Activated CD4-positive, alpha-beta T cell treated with anti-CD3 and anti-CD28 coated beads, Interleukin-2, amount 10 ng/mL, durations not matched to agents 24 days and 14 days (primary cell): ENCODE data around the gene PHC3. TPM values are rescaled to one million over a fixed set of nuclear protein-coding genes. Genes with fewer than 3 reads are reported as not detected.
A peak's percentile ranks its signal among the peaks of the same experiment; 100 is the strongest.
"Not testable (repeated sequence)": the region's sequence is repeated elsewhere in the genome, so short reads cannot be mapped to it uniquely, and the experiment has no call there.

Source experiments
- DNase-seq: peaks from one replicate; pipeline ENCODE4 v3.0.0; 2022
- H3K27ac Mint-ChIP-seq: one replicate; pipeline ENCODE4 v1.8.0; 2022; ENCODE audit warnings: mild to moderate bottlenecking, mixed read lengths
- H3K27me3 Mint-ChIP-seq: one replicate; pipeline ENCODE4 v1.8.0; 2022; ENCODE audit warnings: mixed read lengths
- H3K36me3 Mint-ChIP-seq: one replicate; pipeline ENCODE4 v1.8.0; 2022; ENCODE audit warnings: low read depth, mild to moderate bottlenecking, mixed read lengths
- H3K4me1 Mint-ChIP-seq: one replicate; pipeline ENCODE4 v1.8.0; 2021; ENCODE audit warnings: mixed read lengths
- H3K4me3 Mint-ChIP-seq: one replicate; pipeline ENCODE4 v1.8.0; 2022; ENCODE audit warnings: mild to moderate bottlenecking, moderate library complexity, mixed read lengths
- H3K9me3 Mint-ChIP-seq: one replicate; pipeline ENCODE4 v1.8.0; 2021; ENCODE audit warnings: mixed read lengths
- intact Hi-C: fragments of 100-400 bp; cut with micrococcal nuclease; formaldehyde crosslinking; loops from one replicate; pipeline ENCODE4 v1.15.1; 2023
- total RNA-seq: library from RNA; stranded (reverse); gene quantifications from 2 replicates; pipeline ENCODE4 v1.2.3, GENCODE V29; 2022

PHC3 gene
- total RNA-seq, 1 donor from 2014 or later = 56.4 TPM

DNA sequence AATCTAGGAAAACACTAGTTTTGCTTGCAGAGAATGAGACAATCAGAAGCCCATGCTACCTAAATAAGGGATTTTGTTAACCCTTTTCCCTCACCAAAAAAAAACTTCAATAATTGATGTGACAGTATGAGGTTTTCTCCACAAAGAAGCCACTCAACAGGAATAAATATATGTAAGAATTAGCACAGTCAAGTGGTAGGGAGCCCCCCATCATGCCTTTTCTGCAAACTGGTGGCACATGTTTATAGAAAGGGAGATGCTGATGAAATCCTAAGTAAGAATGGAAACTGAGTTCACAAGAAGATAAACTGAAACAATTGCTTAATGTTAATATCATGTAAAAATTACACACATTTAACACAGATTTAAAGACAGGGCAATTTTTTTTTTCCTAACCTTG, 51.0 kb downstream of the PHC3 start:
- intact Hi-C loops = no loop called here
- peaks cover 19% of the 10 kb centered on the region for H3K4me1 Mint-ChIP-seq
- no peak overlapping the region for H3K4me3 Mint-ChIP-seq
- no peak overlapping the region for H3K27ac Mint-ChIP-seq
- no peak for DNase-seq
- H3K27me3 Mint-ChIP-seq = no peaks in the 10 kb centered on the region
- H3K9me3 Mint-ChIP-seq = peaks cover 11% of the 10 kb centered on the region
- H3K36me3 Mint-ChIP-seq = peaks cover 56% of the 10 kb centered on the region

DNA sequence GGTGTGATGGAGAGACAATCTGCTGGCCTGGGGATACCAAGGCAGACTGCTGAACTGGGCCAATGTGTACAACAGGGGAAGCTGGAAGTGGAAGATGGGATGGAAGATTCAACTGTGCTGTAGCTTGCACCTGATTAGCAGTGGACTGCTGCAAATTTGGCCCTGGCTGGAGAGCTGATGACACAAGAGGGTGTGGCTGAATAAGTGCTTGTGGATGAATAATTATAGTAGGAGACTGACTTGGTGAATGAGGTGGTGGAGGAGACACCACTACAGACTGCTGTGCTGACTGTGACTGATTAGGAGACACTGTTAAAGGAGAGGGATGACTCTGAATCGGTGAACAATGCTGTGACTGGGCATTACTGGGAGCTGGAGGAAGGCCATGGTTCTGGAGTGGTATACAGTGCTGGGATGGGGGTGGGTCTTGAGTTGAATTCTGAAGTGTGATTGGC, 52.5 kb downstream of the PHC3 start:
- Mint-ChIP-seq H3K4me1 (peaks cover 17% of the 10 kb centered on the region), H3K4me3 (peak overlapping the region; percentile 11), H3K27ac (peak overlapping the region; percentile 64), H3K27me3 (no peaks in the 10 kb centered on the region), H3K36me3 (peaks cover 49% of the 10 kb centered on the region), H3K9me3 (peaks cover 7% of the 10 kb centered on the region)
- intact Hi-C loops = no loop called here
- DNase-seq = no peak

DNA sequence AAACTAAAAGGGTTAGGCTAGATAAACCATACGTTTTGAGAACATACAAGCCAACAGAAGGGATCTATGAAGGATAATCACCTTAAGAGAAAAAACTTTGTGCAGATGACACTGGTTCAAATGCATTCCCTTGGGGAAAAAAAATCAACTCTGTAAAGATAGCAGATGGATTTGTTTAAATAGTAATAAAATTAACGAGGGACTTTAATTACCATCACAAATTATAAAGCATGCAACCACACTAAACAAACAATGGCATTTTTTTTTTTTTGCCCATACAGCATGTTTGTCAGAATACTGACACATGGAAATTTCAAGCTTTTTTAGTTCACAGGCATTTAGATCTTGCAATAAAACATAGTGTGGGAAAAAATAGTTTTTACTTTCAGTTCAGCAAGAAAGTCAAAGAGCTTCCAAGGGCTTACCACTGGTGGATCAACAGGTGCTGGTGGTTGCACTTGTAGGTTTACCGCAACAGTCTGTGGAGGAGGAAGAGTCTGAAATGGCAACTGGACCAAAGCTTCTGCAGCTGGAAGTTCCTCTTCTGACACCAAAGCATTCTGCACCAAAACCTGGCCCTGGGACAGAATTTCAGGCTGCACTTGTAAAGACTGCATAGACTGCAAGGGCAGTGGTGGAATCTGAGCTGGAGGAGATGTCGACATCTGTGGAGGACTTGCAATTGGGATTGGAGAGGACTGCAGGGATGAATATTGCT, 53.1 kb downstream of the PHC3 start:
- intact Hi-C loops = no loop called here
- Mint-ChIP-seq H3K27me3 (no peaks in the 10 kb centered on the region), H3K4me3 (peak overlapping the region; percentile 11), H3K27ac (peak overlapping the region; percentile 64), H3K9me3 (peaks cover 3% of the 10 kb centered on the region), H3K36me3 (peaks cover 44% of the 10 kb centered on the region), H3K4me1 (peaks cover 15% of the 10 kb centered on the region)
- DNase-seq = peak; percentile 80

DNA sequence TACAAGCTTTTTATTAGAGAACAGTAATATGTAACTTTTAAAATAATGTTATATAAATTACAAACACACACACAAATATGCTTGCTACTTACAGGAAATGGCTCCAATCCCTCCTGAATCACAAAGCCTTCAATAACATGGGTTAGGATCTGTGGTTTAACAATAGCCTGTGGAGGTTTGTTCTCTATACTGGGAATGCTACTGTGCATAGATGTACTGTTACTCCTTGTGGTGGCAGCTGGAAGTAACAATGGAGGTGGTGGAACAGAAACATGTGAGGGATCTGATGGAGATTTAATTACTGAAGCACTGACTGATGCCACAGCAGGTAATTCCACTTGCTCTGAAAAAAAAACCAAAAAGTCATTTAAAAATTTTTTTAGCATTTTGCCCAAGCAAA, 64.4 kb downstream of the PHC3 start:
- Mint-ChIP-seq H3K27ac (no peak overlapping the region), H3K27me3 (no peaks in the 10 kb centered on the region), H3K4me1 (peaks cover 2% of the 10 kb centered on the region), H3K4me3 (no peak overlapping the region), H3K9me3 (no peaks in the 10 kb centered on the region), H3K36me3 (peaks cover 42% of the 10 kb centered on the region)
- DNase-seq = no peak
- intact Hi-C loops = no loop called here

DNA sequence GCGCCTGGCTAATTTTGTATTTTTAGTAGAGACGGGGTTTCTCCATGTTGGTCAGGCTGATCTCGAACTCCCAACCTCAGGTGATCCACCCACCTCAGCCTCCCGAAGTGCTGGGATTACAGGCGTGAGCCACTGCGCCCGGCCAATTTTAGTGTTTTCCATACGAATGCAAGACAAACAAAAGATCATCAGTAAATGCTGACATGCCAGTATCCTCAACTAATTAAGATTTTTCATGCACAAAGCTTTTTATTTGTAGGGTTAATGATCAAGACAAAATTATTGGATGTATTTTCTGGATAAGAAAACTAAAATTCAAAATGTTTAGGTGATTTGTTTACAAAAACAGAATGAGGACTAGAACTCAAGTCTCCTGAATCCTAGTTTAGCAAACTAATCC, 67.4 kb downstream of the PHC3 start:
- H3K27ac Mint-ChIP-seq, H3K4me3 Mint-ChIP-seq, H3K4me1 Mint-ChIP-seq, DNase-seq, H3K9me3 Mint-ChIP-seq, H3K27me3 Mint-ChIP-seq, intact Hi-C loops: not testable (repeated sequence)
- H3K36me3 Mint-ChIP-seq = peaks cover 45% of the 10 kb centered on the region

DNA sequence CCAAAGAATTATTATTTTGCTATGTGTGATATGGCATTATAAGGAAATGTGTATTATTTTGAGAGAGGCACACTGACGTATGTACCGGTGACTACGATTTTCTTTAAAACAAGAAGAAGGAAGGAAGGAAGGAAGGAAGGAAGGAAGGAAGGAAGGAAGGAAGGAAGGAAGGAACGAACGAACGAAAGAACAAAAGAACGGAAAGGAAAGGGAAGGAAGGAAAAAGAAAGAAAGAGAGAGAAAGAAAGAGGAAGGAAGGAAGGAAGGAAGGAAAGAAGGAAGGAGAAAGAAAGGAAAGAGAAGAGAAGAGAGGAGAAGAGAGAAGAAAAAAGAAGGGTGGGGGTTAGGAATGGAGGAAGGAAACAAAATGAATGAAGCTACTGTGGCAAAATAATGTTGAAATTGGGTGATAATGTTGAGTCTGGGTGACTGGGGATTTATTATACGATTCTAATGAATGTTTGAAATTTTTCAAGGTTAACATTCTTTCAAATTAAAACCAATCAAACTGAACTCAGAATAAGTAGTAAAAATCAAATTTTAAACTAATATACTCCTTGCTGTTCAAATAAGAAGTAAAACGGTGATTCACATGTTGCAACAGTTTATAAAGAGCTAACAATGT, 70.3 kb downstream of the PHC3 start:
- Mint-ChIP-seq H3K36me3 (peaks cover 47% of the 10 kb centered on the region), H3K9me3 (no peaks in the 10 kb centered on the region), H3K4me1 (peaks cover 10% of the 10 kb centered on the region), H3K27ac (no peak overlapping the region), H3K27me3 (no peaks in the 10 kb centered on the region), H3K4me3 (no peak overlapping the region)
- DNase-seq = no peak
- intact Hi-C loops = no loop called here

DNA sequence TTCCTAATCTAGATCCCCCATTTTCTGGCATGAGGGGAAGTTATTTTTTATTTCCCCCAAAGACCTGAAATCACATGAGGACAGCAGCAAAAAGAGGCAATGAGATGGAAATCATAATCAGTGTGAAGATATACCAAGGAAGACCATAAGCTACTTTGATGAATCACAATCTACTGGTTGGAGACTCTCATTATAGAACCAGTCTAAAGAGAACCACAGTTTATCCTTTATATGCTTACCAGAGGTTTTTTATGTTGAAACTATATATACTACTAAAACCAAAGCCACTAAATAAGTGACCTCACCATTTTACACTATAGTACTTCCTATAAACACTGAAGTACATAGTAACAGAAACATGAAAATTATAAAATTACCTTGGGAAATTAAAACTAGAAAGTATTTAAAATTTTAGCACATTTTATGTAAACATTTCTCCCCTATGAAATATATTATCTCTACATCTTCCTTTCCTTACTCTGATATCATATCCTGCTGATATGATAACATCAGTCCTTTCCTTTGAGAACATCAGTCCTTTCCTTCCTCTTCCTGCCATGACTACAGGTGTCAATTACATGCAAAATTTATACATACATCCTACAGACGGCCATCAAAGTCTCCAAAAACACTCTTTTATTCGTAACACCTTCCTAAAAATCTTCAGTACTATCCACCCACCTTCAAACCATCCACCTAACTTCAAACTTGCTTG, 71.8 kb downstream of the PHC3 start:
- H3K27me3 Mint-ChIP-seq = no peaks in the 10 kb centered on the region
- no peak overlapping the region for H3K4me3 Mint-ChIP-seq
- intact Hi-C loops = no loop called here
- peak overlapping the region; percentile 17 for H3K27ac Mint-ChIP-seq
- H3K4me1 Mint-ChIP-seq = peaks cover 12% of the 10 kb centered on the region
- H3K9me3 Mint-ChIP-seq = no peaks in the 10 kb centered on the region
- DNase-seq = no peak
- peaks cover 45% of the 10 kb centered on the region for H3K36me3 Mint-ChIP-seq

DNA sequence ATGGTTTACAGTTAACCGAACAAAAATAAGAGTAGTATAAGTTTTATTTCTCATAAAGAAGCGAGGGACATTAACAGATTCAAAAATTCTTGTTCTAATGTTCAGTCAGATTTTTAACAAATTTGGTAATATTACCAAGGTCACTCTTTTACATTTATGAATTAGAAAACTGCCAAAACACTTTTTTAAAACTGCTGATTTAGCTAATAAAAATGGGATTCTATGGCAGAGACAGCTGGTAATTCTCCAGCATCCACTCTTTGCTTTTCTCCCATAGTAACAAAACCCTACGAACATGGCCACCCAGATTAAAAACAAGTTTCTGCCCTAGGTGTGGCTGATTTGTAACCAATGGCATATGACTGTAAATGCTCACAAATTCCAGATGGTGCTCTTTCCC, 72.6 kb downstream of the PHC3 start:
- Mint-ChIP-seq H3K4me3 (no peak overlapping the region), H3K36me3 (peaks cover 49% of the 10 kb centered on the region), H3K27me3 (no peaks in the 10 kb centered on the region), H3K4me1 (peaks cover 12% of the 10 kb centered on the region), H3K9me3 (no peaks in the 10 kb centered on the region), H3K27ac (no peak overlapping the region)
- intact Hi-C loops = no loop called here
- DNase-seq = no peak

DNA sequence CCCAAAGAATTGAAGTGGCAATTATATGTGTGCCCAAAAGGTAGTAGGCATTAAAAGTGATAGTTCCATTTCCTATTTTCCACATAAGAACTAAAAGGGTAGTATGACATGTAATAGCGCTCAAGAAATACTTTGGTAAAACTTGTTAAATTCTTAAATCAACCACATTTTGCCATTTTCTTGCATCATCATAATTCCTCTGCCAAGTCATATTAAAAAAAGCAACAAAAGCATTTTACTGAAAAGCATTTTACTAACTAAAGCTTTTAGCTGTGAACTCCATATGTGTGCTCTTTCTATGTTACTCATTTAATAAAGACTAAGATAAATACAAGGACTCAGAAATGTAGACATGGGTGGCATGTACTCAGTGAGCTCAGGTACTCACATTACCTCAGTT, 73.6 kb downstream of the PHC3 start:
- intact Hi-C loops = no loop called here
- Mint-ChIP-seq H3K4me1 (peaks cover 12% of the 10 kb centered on the region), H3K4me3 (no peak overlapping the region), H3K27me3 (no peaks in the 10 kb centered on the region), H3K36me3 (peaks cover 43% of the 10 kb centered on the region), H3K9me3 (no peaks in the 10 kb centered on the region), H3K27ac (no peak overlapping the region)
- DNase-seq = no peak

DNA sequence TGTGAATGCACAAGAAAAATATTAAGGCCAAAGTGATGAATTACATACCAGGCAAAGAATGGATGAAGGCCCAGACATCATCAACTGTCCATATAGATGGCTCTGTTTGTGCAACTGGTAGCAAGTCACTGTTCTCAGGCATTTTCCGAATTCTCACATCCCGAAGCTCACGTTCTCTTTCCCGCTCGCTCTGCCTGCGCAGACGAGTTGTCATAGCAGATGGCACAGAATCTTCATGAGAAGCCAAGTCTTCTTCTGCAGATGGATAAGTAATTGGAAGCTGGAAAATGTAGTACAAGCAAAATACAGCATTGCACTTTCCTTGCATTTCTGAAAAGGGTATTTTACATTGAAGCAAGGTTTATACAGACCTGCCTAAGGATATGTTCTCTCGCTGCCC, 79.1 kb downstream of the PHC3 start:
- H3K4me3 Mint-ChIP-seq = no peak overlapping the region
- peaks cover 6% of the 10 kb centered on the region for H3K4me1 Mint-ChIP-seq
- H3K36me3 Mint-ChIP-seq = peaks cover 49% of the 10 kb centered on the region
- DNase-seq = no peak
- intact Hi-C loops = no loop called here
- H3K27ac Mint-ChIP-seq = no peak overlapping the region
- no peaks in the 10 kb centered on the region for H3K27me3 Mint-ChIP-seq
- H3K9me3 Mint-ChIP-seq = no peaks in the 10 kb centered on the region

DNA sequence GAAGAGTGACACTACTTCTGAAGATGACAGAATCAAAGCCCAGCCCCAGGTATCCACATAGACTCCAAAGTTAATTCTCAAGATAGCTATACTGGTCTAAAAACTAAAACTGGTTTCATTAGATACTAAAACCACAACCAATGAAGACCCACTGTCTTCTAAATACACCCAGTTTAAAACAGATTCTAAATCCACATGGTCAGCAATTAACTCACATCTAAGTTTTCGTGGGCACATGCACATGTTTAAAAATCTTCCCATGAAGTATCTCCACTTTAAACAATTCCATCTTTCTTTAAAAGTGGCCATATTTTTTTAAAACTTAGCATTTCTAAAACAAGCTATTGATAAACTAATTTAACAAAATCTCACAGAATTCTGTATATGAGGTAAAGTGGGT, 80.6 kb downstream of the PHC3 start:
- Mint-ChIP-seq H3K9me3 (no peaks in the 10 kb centered on the region), H3K27ac (no peak overlapping the region), H3K27me3 (no peaks in the 10 kb centered on the region), H3K4me3 (no peak overlapping the region), H3K4me1 (peaks cover 6% of the 10 kb centered on the region), H3K36me3 (peaks cover 61% of the 10 kb centered on the region)
- no peak for DNase-seq
- intact Hi-C loops = no loop called here

DNA sequence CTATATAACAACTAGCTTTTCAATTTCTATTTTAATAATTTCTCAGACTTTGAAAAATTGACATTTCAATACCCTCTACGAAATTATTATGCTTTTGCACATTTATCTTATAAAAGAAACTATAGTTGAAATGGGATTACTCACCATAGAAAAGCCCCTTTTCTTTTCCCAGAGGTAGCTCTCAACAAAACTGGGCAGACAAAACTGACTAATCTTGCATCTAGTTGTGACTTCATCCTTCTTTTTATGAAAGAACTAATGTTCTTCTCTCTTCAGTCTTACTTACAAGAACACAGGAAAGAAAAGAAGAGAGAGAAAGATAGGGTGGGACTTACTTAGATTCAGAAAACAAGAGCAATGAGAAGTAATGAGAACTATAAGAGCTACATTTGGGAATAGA, 82.8 kb downstream of the PHC3 start:
- intact Hi-C loops = no loop called here
- H3K4me3 Mint-ChIP-seq = no peak overlapping the region
- H3K36me3 Mint-ChIP-seq = peaks cover 70% of the 10 kb centered on the region
- DNase-seq = no peak
- H3K9me3 Mint-ChIP-seq = no peaks in the 10 kb centered on the region
- peaks cover 4% of the 10 kb centered on the region for H3K4me1 Mint-ChIP-seq
- no peaks in the 10 kb centered on the region for H3K27me3 Mint-ChIP-seq
- peak overlapping the region; percentile 66 for H3K27ac Mint-ChIP-seq

DNA sequence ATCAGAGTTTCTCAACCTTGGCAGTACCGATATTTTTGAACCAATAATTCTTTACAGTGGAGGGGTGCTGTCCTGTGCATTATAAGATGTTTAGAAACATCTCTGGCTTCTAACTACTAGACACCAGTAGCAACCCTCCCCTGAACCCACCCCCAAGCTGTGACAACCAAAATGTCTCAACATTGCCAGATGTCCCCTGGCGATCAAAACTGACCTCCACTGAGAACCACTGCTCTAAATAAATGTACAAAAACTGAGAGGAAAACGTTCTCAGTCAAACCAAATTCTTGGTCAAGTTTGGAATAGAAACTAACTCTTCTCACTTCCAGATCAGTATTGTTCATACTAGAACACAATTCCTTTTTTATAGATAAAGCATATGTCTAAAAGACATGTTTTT, 85.2 kb downstream of the PHC3 start:
- intact Hi-C loops = no loop called here
- H3K4me1 Mint-ChIP-seq = peaks cover 4% of the 10 kb centered on the region
- no peak for DNase-seq
- no peak overlapping the region for H3K27ac Mint-ChIP-seq
- H3K27me3 Mint-ChIP-seq = no peaks in the 10 kb centered on the region
- no peak overlapping the region for H3K4me3 Mint-ChIP-seq
- no peaks in the 10 kb centered on the region for H3K9me3 Mint-ChIP-seq
- peaks cover 64% of the 10 kb centered on the region for H3K36me3 Mint-ChIP-seq

DNA sequence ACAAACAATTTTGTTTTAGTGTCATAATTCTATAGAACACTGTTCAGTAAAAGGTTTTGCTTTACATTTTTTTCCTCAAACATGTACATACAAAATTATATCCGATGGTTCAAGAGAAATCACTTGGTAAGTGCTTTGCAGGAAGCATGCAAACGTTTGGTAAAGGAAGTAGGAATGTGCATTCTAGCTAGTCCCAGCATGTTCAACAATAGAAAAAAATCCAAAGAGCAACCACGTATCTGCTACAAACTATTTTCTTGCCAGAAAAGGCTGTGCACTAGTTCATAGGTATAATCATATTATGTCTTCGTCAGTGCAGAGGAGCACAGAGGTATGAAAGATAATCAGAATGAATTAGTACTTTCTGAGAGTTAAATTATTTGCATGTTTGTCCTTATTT, 85.8 kb downstream of the PHC3 start:
- intact Hi-C loops = no loop called here
- H3K27me3 Mint-ChIP-seq = no peaks in the 10 kb centered on the region
- no peak overlapping the region for H3K27ac Mint-ChIP-seq
- no peaks in the 10 kb centered on the region for H3K9me3 Mint-ChIP-seq
- H3K36me3 Mint-ChIP-seq = peaks cover 63% of the 10 kb centered on the region
- DNase-seq = no peak
- peaks cover 4% of the 10 kb centered on the region for H3K4me1 Mint-ChIP-seq
- no peak overlapping the region for H3K4me3 Mint-ChIP-seq
